ENCODE data around the gene PLEKHM2. TPM values are rescaled to one million over a fixed set of nuclear protein-coding genes. Genes with fewer than 3 reads are reported as not detected.

PLEKHM2 gene
- total RNA-seq, 1 experiment from 2014 or later: 38.5 TPM

GRCh38 chr1:15680561-15681348 is 3.4 kb upstream of the PLEKHM2 start:
- Histone ChIP-seq H2AFZ (ENCODE audit: low read depth, low read length, poor library complexity, severe bottlenecking) (no peak overlapping the region), H3K9me2 (ENCODE audit: insufficient read depth) (no peaks in the 10 kb centered on the region), H3K27ac (ENCODE audit: low read depth, low read length) (no peak overlapping the region), H3K36me3 (ENCODE audit: control insufficient read depth in 1 of 2, insufficient read depth in 2 of 2, low read length in 2 of 2) (no peaks in the 10 kb centered on the region), H3K4me1 (ENCODE audit: control insufficient read depth in 1 of 2, insufficient read depth in 2 of 2, low read length in 2 of 2) (peaks cover 10 to 55% of the 10 kb centered on the region in 2 experiments), H4K20me1 (ENCODE audit: insufficient read depth) (no peaks in the 10 kb centered on the region), H3K4me2 (ENCODE audit: low read length) (no peak overlapping the region), H3K27me3 (ENCODE audit: insufficient read depth, low read length) (no peaks in the 10 kb centered on the region), H3K9me3 (ENCODE audit: control insufficient read depth in 1 of 2, insufficient read depth in 1 of 2, low read depth in 1 of 2, low read length in 2 of 2) (no peaks in the 10 kb centered on the region), H3K4me3 (replicated peaks in 1 of 2; ENCODE audit: low read depth in 1 of 2, low read length in 2 of 2) (no peak overlapping the region), H3K79me2 (ENCODE audit: insufficient read depth, low read length) (peaks cover 12% of the 10 kb centered on the region), H3K9ac (ENCODE audit: low read length) (no peak overlapping the region)
- no TSS peak for BruUV-seq (replicated peaks)
- DNase-seq (ENCODE audit: low read depth, low spot score) (no peak), ATAC-seq (no peak)
- ChIA-PET POLR2A (no interaction called here), RAD21 (ENCODE audit: low non-redundant PET in 1 of 2, low total read pairs in 2 of 2, uncharacterized antibody in 2 of 2, unreplicated experiment in 2 of 2) (no interaction called here), CTCF (no interaction called here)
- TF ChIP-seq EZH2 (IDR thresholded peaks at IDR 0.05) (no peak), POLR2AphosphoS5 (IDR thresholded peaks at IDR 0.05; ENCODE audit: low read depth, low read length) (no peak), JUND (IDR thresholded peaks at IDR 0.05) (no peak), ATF3 (IDR thresholded peaks at IDR 0.05) (no peak), TCF7L2 (IDR thresholded peaks at IDR 0.05; ENCODE audit: borderline replicate concordance, extremely low read depth, insufficient read depth, insufficient read length) (no peak), REST (IDR thresholded peaks at IDR 0.05; ENCODE audit: low read depth) (no peak), ELF1 (IDR thresholded peaks at IDR 0.05; ENCODE audit: borderline replicate concordance, low read depth) (no peak), SRF (IDR thresholded peaks at IDR 0.05; ENCODE audit: low read depth) (no peak), YY1 (IDR thresholded peaks at IDR 0.05; ENCODE audit: extremely low read depth, insufficient replicate concordance, low read depth, low read length) (no peak), FOSL1 (IDR thresholded peaks at IDR 0.05; ENCODE audit: low read depth) (no peak), EGR1 (IDR thresholded peaks at IDR 0.05; ENCODE audit: low read depth) (no peak), RAD21 (IDR thresholded peaks at IDR 0.05; ENCODE audit: low read depth) (no peak), MAX (IDR thresholded peaks at IDR 0.05) (no peak)
- intact Hi-C loops (cut with micrococcal nuclease): no loop called here

Measured in HCT116 (cell line).